ENCODE measurements around the gene XRCC4. TPM values are rescaled to one million over a fixed set of nuclear protein-coding genes. Genes with fewer than 3 reads are reported as not detected.

The XRCC4 gene
- 1 to 10 TPM; 6.4 to 8.3 (median 8.1) TPM for total RNA-seq
- long read RNA-seq, donor 1, partial matches to known transcripts = 1 of 6 reads
- long read RNA-seq, donor 1, other reads (novel, unspliced or antisense) = 1 of 6 reads
- long read RNA-seq, donor 2, partial matches to known transcripts = 2 of 7 reads
- long read RNA-seq, donor 2, other reads (novel, unspliced or antisense) = 0 of 7 reads

DNA sequence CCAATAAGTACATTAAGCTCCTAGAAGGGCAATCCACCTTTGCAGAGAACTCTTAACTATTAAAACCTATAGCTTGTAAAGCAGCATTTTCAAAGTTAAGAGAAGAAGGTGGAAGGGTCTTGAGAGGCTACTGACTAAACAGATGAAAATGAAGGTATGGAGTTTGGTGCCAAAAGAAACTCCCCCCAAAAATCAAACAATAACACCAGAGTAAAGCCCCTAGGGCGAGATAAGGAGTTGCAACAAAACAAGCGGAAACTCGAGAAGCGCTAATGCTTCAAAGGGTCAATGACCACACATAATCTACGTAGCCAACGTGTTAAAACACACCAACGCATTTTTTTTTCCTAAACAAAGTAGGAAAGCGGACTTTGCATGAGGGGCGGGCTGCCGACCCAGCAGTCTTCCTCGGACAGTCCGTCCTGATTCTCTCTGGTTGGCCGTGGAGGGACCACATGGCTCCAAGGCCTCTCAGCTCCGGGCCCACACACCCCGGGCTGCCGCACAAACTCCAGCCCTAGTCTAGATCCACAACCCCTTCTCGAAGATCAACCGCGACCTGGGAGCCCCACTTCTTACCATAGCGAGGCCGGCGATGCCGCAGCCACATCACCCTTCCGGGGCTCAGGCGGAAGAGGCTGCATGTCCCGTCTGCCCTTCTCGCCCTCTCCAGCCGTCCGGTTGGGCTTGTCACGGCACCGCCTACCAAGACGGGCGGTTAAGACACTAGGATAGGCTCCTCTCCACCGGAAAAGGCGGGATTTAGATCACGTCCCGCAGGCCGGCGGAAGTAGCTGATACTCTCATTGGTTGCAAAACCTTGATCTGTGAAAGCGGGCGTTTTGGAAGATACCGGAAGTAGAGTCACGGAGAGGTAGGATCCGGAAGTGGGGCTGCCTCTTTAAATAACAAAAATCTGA, at the start of gene XRCC4, which contains the start of gene TMEM167A:
XRCC4 (plus strand) TSS at position 806 of the 920 bp plus-strand sequence. CDS start 27,373 bp downstream, outside the sequence.
TMEM167A (minus strand) TSS at position 653 of the 920 bp plus-strand sequence; CDS start at position 582, 71 bp downstream.
- DNase-seq (peak; percentile 95 to 98 (median 95)), ATAC-seq (peak; percentile 100)
- Histone ChIP-seq H3K36me3 (ENCODE audit: low read depth) (no peaks in the 10 kb centered on the region), H3K4me1 (ENCODE audit: low read depth) (no peaks in the 10 kb centered on the region), H3K4me3 (peak within 1 kb of the TSS; percentile 73), H3K9me3 (no peaks in the 10 kb centered on the region)
- no peak for TF ChIP-seq CTCF (IDR thresholded peaks at IDR 0.05)
- intact Hi-C loops (cut with DNase I, micrococcal nuclease) = no loop called here

DNA sequence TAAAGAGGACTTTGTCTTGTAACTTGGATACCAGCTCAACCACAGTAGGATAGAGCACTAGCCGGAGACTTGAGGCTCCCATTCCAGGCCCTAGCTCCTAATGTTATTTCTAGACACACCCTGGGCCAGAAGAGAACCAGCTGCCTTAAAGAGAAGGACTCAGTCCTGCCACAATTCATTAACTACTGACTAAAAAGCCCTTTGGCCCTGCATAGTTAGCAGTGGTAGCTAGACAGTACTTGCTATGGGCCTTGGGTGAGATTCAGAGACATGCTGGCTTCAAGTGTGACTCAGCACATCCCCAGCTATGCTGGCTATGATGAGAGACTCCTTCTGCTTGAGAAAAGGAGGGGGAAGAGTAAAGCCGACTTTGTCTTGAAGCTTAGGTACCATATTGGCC, 47.4 kb upstream of the XRCC4 start:
- Histone ChIP-seq H3K4me1 (ENCODE audit: low read depth) (no peaks in the 10 kb centered on the region), H3K36me3 (ENCODE audit: low read depth) (no peaks in the 10 kb centered on the region), H3K4me3 (no peak overlapping the region), H3K9me3 (no peaks in the 10 kb centered on the region)
- intact Hi-C loops (cut with DNase I, micrococcal nuclease) = no loop called here
- DNase-seq (no peak), ATAC-seq (no peak)
- no peak for TF ChIP-seq CTCF (IDR thresholded peaks at IDR 0.05)

DNA sequence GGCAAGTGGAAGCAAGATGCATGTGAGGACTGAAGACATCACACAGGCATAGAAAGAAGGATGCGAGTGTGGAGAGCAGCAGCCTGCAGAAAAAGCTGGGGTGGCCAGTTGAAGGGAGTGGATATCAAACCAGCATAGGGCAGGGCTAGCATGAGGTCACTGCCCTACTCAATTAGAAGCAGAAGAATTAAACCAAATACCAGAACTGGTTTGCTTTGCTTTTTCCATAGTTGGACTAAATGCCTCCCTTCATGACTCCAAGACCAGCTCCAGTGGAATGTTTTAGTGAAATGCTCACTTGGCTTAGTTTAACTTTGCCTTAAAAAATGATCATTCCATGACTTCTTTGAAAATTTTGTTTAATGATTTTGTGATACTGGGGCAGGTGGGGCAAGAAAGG, 46.0 kb upstream of the XRCC4 start:
- no peak for TF ChIP-seq CTCF (IDR thresholded peaks at IDR 0.05)
- intact Hi-C loops (cut with DNase I, micrococcal nuclease) = no loop called here
- H3K4me3 ChIP-seq = no peak overlapping the region
- ATAC-seq = no peak
- no peaks in the 10 kb centered on the region for H3K4me1 ChIP-seq (ENCODE audit: low read depth)
- no peak for DNase-seq
- no peaks in the 10 kb centered on the region for H3K36me3 ChIP-seq (ENCODE audit: low read depth)
- H3K9me3 ChIP-seq = no peaks in the 10 kb centered on the region

DNA sequence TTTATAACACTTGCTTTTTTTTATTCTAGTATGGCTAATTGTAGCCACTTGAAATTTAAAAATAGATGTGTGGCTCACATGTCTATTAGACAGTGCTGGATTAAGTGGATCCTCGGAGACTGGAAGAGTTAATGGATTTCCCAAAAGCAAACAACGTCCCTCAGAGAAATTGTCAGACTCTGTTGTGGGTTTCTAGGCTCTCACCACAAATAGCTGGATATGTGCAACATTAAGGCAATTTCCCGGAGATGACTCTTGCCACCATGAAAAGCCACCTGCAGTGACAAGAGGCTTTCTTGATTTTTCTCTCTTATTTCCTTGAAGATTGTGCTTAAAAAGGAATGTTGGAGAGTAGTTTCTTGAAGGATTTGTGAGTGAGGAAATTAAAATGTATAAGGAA, 43.3 kb upstream of the XRCC4 start:
- H3K36me3 ChIP-seq (ENCODE audit: low read depth) = no peaks in the 10 kb centered on the region
- no peaks in the 10 kb centered on the region for H3K4me1 ChIP-seq (ENCODE audit: low read depth)
- H3K4me3 ChIP-seq = no peak overlapping the region
- DNase-seq (no peak), ATAC-seq (no peak)
- H3K9me3 ChIP-seq = no peaks in the 10 kb centered on the region
- no peak for TF ChIP-seq CTCF (IDR thresholded peaks at IDR 0.05)
- intact Hi-C loops (cut with DNase I, micrococcal nuclease) = no loop called here

DNA sequence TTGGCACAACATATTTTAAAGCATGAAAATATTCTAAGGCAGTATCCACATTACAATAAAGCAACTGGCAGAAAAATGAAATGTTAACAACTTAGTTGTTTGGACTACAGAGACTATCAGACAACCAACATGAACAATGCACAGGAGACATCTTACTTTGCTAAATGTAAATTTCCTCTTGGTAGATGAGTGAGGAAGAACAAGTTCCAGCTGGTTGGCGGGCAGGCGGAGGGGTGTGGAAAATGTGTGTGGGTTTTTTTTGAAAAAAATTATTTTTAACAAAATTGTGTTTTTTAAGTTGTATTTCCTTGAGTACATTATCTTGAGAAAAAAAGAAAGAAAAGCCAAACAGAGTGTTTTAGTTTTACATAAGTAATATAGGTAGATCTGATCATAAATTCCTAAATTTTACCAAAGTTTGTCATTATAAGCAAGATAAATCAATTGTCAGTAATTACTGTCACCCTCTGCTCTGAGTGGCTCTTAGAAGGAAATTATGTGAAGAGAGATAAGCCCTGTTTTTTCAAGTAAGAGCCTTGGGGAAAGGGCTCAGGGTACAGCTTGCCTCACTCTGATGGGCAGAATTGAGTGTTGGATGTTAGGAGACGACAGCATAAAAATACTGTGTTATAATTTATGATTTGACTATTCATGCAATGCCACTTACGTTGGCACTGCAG, 42.7 kb upstream of the XRCC4 start:
- Histone ChIP-seq H3K4me3 (no peak overlapping the region), H3K36me3 (ENCODE audit: low read depth) (no peaks in the 10 kb centered on the region), H3K4me1 (ENCODE audit: low read depth) (no peaks in the 10 kb centered on the region), H3K9me3 (no peaks in the 10 kb centered on the region)
- ATAC-seq (no peak), DNase-seq (no peak)
- no peak for TF ChIP-seq CTCF (IDR thresholded peaks at IDR 0.05)
- intact Hi-C loops (cut with DNase I, micrococcal nuclease) = no loop called here

Data from mucosa of descending colon (tissue), 3 donors.